ENCODE data around the gene ZNF546.

Gene ZNF546

GRCh38 chr19:40053491-40053890 lies 56.6 kb downstream of the ZNF546 start:
- DNase-seq (ENCODE audit: insufficient read length, low spot score) (no peak), FAIRE-seq (no peak)

GRCh38 chr19:40054632-40055031 lies 57.8 kb downstream of the ZNF546 start:
- DNase-seq (ENCODE audit: insufficient read length, low spot score): no peak
- FAIRE-seq: no peak

GRCh38 chr19:40055049-40055448 lies 58.2 kb downstream of the ZNF546 start:
- DNase-seq (ENCODE audit: insufficient read length, low spot score) (no peak), FAIRE-seq (peak; percentile 45)

- FAIRE-seq: peak; percentile 100
- DNase-seq (ENCODE audit: insufficient read length, low spot score): peak; percentile 58
These were observed 59.1 kb downstream of the ZNF546 start, which contains the start of gene ZNF780B for GRCh38 chr19:40055832-40056504. ZNF780B (minus strand) TSS chr19:40056231; CDS start chr19:40050332, 5,899 bp downstream.

- no peak for DNase-seq (ENCODE audit: insufficient read length, low spot score)
These were observed 59.6 kb downstream of the ZNF546 start for GRCh38 chr19:40056505-40056904.

GRCh38 chr19:40057166-40057565 lies 60.3 kb downstream of the ZNF546 start:
- FAIRE-seq (no peak), DNase-seq (ENCODE audit: insufficient read length, low spot score) (no peak)

More at GRCh38 chr19:40056505-40056904, 59.6 kb downstream of the ZNF546 start:
- no peak for FAIRE-seq

- no peak for DNase-seq (ENCODE audit: insufficient read length, low spot score)
- FAIRE-seq: no peak
These were observed 62.8 kb downstream of the ZNF546 start for GRCh38 chr19:40059624-40060023.

- FAIRE-seq: no peak
- no peak for DNase-seq (ENCODE audit: insufficient read length, low spot score)
These were observed 73.2 kb downstream of the ZNF546 start for GRCh38 chr19:40070058-40070457.
